SK-N-SH treated with all-trans-retinoic acid at 6 μM for 48 hours (cell line): ENCODE measurements around the gene MYH6.

Experiments used
- ARNTL ChIP-seq: fragments of 450-650 bp; formaldehyde crosslinking; IDR thresholded peaks from 2 replicates; pipeline ENCODE4 v1.5.0; 2020; ENCODE audit warnings: low read depth, mild to moderate bottlenecking, moderate library complexity, borderline replicate concordance
- CSDC2 ChIP-seq: fragments of 250-450 bp; sonication (Bioruptor Pico); IDR thresholded peaks from 2 replicates; pipeline ENCODE4 v1.5.0; 2020; ENCODE audit warnings: mild to moderate bottlenecking, moderate library complexity
- OSR1 ChIP-seq: fragments of 250-450 bp; sonication (Bioruptor Pico); IDR thresholded peaks from 2 replicates; pipeline ENCODE4 v1.8.0; 2022; ENCODE audit warnings: moderate library complexity, mild to moderate bottlenecking, inconsistent platforms
- RARB ChIP-seq: fragments of 250-450 bp; sonication (Bioruptor Pico); IDR thresholded peaks from 2 replicates; pipeline ENCODE4 v1.8.0; 2021; ENCODE audit warnings: mild to moderate bottlenecking, moderate library complexity
- ZC3H10 ChIP-seq: fragments of 250-450 bp; sonication (Bioruptor Pico); IDR thresholded peaks from 2 replicates; pipeline ENCODE4 v1.5.1; 2021; ENCODE audit warnings: mild to moderate bottlenecking, moderate library complexity
- ZNF8 ChIP-seq: fragments of 450-650 bp; formaldehyde crosslinking; IDR thresholded peaks from 2 replicates; pipeline ENCODE4 v1.5.0; 2020; ENCODE audit warnings: mild to moderate bottlenecking, moderate library complexity
- TF ChIP-seq, protein P1 (sequence below): fragments of 250-450 bp; sonication (Bioruptor Pico); IDR thresholded peaks from 2 replicates; pipeline ENCODE4 v1.8.0; 2020; ENCODE audit warnings: mild to moderate bottlenecking, moderate library complexity, borderline replicate concordance

DNA sequence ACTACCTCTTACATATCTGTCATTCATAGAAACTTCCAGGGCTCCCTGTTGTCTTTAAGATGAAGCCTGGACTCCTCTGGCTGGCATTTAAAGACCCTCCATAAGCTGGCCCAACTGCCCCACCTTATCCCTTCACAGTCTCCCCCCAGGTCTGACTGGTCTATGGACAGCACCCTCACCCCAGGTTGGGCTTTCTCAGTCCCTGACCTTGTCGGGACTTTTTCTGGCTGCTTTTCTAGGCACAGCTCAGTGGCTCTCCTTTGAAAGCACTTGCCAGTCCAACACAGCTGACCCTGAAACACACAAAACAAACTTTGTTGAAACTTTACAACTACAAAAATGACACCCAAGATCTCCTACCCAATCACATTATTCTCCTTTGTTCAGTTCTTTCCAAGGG lies 41.2 kb upstream of the MYH6 start:
- no peak for TF ChIP-seq OSR1 (CRISPR knock-in tag)
- no peak for TF ChIP-seq ARNTL
- no peak for TF ChIP-seq RARB (CRISPR knock-in tag)
- TF ChIP-seq, protein P1, sequence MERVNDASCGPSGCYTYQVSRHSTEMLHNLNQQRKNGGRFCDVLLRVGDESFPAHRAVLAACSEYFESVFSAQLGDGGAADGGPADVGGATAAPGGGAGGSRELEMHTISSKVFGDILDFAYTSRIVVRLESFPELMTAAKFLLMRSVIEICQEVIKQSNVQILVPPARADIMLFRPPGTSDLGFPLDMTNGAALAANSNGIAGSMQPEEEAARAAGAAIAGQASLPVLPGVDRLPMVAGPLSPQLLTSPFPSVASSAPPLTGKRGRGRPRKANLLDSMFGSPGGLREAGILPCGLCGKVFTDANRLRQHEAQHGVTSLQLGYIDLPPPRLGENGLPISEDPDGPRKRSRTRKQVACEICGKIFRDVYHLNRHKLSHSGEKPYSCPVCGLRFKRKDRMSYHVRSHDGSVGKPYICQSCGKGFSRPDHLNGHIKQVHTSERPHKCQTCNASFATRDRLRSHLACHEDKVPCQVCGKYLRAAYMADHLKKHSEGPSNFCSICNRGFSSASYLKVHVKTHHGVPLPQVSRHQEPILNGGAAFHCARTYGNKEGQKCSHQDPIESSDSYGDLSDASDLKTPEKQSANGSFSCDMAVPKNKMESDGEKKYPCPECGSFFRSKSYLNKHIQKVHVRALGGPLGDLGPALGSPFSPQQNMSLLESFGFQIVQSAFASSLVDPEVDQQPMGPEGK (CRISPR knock-in tag) = no peak
- no peak for TF ChIP-seq ZC3H10
- no peak for TF ChIP-seq ZNF8 (CRISPR knock-in tag)
- no peak for TF ChIP-seq CSDC2 (CRISPR knock-in tag)
